Retinal pigment epithelial cell (primary cell): ENCODE measurements around the gene SHISA2.

Source experiments
- DNase-seq: peaks from one replicate; pipeline ENCODE4 v3.0.0-alpha.2; 2010; ENCODE audit warnings: low read depth
- H3K4me3 ChIP-seq: 2 replicates; pipeline ENCODE4 v1.5.1; 2011; ENCODE audit warnings: mild to moderate bottlenecking, low read length, control low read depth, moderate library complexity
- TF ChIP-seq, protein P1 (sequence below): conservative IDR thresholded peaks from 2 replicates; pipeline ENCODE4 v1.5.1; 2011; ENCODE audit warnings: low read depth, low read length, control low read depth, inconsistent platforms

Gene SHISA2

GRCh38 chr13:26021956-26022355 is 29.9 kb downstream of the SHISA2 start:
- H3K4me3 ChIP-seq: no peak overlapping the region
- no peak for DNase-seq
- TF ChIP-seq, protein P1, sequence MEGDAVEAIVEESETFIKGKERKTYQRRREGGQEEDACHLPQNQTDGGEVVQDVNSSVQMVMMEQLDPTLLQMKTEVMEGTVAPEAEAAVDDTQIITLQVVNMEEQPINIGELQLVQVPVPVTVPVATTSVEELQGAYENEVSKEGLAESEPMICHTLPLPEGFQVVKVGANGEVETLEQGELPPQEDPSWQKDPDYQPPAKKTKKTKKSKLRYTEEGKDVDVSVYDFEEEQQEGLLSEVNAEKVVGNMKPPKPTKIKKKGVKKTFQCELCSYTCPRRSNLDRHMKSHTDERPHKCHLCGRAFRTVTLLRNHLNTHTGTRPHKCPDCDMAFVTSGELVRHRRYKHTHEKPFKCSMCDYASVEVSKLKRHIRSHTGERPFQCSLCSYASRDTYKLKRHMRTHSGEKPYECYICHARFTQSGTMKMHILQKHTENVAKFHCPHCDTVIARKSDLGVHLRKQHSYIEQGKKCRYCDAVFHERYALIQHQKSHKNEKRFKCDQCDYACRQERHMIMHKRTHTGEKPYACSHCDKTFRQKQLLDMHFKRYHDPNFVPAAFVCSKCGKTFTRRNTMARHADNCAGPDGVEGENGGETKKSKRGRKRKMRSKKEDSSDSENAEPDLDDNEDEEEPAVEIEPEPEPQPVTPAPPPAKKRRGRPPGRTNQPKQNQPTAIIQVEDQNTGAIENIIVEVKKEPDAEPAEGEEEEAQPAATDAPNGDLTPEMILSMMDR: no peak

DNA sequence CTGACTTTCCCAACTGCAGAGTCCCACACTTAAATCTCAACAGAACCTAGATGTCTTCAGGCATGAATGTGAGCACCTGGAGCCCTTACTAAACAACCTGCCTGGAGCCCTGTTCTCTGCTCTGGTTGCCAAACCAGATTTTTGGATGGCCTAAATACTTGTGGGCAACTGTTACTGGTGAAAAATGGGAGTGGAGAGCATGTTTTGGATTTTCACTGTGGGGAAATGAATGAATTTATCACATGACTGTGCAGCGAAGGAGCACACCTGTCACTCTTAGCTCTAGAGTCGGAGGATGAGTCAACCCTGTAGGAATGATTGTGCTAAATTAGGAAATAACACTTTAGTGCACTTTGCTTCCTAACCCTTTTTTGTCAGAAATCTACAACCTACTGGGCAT is 30.3 kb downstream of the SHISA2 start:
- no peak for DNase-seq
- TF ChIP-seq, protein P1: no peak

DNA sequence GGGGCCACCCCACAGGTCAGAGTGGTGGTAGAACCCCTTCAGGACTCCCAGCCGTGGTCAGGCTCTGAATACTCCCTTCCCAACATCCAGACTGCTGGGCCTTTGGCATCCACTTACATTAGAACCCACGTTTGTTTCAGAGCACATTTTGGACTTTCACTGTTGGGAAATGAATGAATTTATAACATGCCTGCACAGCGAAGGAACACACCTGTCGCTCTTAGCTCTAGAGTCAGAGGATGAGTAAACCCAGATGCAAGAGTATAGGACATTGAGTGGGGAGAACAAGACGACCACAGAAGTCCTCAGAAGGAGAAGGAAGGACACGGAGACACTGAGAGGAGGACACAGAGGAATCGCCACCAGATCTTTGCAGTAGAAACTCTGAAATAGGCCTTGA is 30.9 kb downstream of the SHISA2 start:
- DNase-seq: no peak
- TF ChIP-seq, protein P1: no peak
- H3K4me3 ChIP-seq: no peak overlapping the region

More for the DNA sequence above, 30.3 kb downstream of the SHISA2 start:
- H3K4me3 ChIP-seq: no peak overlapping the region

- no peak for DNase-seq
- TF ChIP-seq, protein P1: no peak
- H3K4me3 ChIP-seq: no peak overlapping the region
Measured at GRCh38 chr13:26019881-26020870, 31.6 kb downstream of the SHISA2 start.

GRCh38 chr13:26019251-26019650 is 32.6 kb downstream of the SHISA2 start:
- no peak for DNase-seq
- H3K4me3 ChIP-seq: no peak overlapping the region
- TF ChIP-seq, protein P1: no peak

GRCh38 chr13:26017932-26018665 is 33.7 kb downstream of the SHISA2 start:
- no peak overlapping the region for H3K4me3 ChIP-seq
- TF ChIP-seq, protein P1: no peak
- no peak for DNase-seq
